ENCODE data around the gene TECPR1.

The TECPR1 gene, protein sequence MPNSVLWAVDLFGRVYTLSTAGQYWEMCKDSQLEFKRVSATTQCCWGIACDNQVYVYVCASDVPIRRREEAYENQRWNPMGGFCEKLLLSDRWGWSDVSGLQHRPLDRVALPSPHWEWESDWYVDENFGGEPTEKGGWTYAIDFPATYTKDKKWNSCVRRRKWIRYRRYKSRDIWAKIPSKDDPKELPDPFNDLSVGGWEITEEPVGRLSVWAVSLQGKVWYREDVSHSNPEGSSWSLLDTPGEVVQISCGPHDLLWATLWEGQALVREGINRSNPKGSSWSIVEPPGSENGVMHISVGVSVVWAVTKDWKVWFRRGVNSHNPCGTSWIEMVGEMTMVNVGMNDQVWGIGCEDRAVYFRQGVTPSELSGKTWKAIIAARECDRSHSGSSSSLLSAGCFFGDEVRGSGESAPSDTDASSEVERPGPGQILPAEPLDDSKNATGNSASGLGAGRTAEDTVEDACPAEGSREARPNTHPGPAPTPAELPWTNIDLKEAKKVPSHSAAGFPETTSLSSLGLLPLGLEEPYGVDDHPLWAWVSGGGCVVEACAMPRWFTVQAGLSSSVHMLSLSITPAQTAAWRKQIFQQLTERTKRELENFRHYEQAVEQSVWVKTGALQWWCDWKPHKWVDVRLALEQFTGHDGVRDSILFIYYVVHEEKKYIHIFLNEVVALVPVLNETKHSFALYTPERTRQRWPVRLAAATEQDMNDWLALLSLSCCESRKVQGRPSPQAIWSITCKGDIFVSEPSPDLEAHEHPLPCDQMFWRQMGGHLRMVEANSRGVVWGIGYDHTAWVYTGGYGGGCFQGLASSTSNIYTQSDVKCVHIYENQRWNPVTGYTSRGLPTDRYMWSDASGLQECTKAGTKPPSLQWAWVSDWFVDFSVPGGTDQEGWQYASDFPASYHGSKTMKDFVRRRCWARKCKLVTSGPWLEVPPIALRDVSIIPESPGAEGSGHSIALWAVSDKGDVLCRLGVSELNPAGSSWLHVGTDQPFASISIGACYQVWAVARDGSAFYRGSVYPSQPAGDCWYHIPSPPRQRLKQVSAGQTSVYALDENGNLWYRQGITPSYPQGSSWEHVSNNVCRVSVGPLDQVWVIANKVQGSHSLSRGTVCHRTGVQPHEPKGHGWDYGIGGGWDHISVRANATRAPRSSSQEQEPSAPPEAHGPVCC

GRCh38 chr7:98251601-98252424 lies at the start of gene TECPR1:
TECPR1 (minus strand) TSS chr7:98252232; CDS start chr7:98246146, 6,086 bp downstream.
- peak; percentile 94 for DNase-seq

GRCh38 chr7:98300595-98301372 lies 48.8 kb upstream of the TECPR1 start:
- no peak for DNase-seq

- no peak for DNase-seq
Observed at GRCh38 chr7:98297626-98298286, 45.7 kb upstream of the TECPR1 start.

- no peak for DNase-seq
Observed at GRCh38 chr7:98296833-98297232, 44.8 kb upstream of the TECPR1 start.

GRCh38 chr7:98295467-98296192 lies 43.6 kb upstream of the TECPR1 start:
- DNase-seq = no peak

DNA sequence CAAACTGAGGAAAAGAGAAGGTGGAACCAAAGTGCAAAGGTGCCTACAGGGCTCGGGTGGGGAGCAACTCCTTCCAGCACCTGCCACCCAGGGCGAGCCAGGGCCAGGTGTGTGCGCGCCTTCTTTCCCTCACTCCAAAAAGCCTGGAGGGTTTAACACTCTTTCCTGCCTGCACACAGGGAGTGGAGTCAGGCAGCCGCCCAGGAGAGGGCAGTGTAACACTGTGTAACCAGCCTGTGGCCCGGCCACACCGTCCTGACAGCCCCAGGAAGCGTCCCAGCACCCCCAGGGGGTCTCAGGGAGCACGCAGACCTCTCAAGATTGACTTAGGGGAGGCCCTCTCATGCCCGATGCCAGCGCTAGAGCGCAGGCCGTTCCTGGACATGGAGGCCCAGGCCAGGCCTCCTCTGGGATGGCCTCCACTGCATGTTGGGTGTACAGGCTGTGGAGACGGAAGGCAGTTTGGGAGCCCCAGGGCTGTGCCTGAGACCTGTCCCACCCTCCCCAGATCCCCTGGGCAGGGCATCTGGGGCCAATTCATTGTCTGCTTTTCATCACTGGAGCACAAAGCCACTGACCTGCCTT lies 42.9 kb upstream of the TECPR1 start:
- peak; percentile 22 for DNase-seq

DNA sequence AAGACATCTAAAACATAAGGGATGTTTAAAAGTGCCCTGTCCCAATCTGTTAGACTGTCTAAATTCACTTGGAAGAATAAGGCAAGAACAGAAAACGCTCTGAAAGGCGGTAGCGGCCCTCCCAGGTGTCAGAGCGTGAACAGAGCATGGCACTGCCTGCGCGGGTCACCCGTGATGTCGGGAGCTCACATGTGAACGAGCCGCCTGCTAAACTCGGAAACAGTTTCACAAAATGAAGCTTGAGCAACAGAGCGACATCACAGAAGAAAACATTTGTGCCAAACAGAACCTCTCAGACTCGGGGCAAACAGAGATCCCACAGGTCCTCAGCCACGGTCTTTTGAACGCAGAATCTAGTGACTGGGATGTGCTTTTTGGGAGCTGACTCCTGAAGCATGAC lies 42.3 kb upstream of the TECPR1 start:
- DNase-seq = no peak

DNA sequence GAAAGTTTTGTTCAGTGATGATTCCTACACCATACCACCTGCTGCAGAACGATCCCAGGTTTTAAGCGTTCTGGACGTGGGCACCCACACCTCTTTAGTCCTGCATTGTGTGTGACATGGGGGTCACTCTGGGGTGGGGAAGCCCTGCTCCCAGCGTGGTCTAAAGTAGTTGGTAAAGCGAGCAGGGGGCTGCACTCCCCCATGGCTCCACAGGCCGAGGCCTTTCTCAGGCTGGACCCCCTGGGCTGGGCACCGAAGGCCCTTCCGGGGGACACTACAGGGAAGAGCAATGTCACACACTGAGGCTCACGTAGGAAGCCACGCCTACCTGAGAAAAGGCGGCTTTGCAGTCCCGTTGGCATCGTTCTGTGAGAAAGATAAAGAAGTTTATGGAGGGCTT lies 41.7 kb upstream of the TECPR1 start:
- no peak for DNase-seq

DNA sequence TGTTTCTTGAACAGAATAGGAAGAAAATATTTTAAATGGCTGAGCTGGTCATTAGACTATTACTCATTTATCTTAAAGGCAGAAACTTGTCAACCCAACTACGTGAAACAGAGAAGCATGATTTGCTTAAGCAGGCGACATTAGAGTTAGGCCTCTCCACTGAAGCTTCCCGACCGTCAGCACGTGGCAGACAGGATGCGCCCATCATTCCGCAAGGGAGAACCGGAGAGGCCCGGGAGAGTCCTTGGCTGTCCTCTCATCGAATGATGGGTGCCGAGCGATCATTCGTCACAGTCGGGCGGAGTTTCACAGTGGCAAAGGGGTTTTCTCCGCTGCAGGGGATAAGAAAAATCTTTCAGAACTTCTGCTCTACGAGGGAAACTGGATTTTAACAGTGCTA lies 41.2 kb upstream of the TECPR1 start:
- no peak for DNase-seq

DNA sequence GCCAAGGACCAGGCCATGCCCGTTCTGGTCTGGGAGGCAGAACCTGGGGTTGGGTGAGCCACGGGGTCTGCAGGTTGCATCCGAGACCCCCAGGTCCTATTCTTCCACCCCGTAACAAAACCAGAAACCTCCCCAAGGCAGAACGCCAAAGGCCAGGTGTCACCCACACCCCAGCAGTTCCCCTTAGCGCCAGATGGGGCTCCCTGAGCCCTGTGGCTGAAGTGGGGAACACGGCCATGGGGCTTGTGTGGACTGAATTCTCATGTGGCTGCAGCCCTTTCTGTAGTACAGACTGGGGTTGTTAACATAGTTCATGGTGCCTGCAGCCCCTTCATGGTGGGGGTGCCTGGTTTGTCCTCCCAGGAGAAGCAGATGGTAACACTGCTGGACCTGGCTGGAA lies 39.7 kb upstream of the TECPR1 start:
- no peak for DNase-seq

- no peak for DNase-seq
Observed at GRCh38 chr7:98289333-98289875, 37.4 kb upstream of the TECPR1 start.

GRCh38 chr7:98288064-98288823 lies 36.2 kb upstream of the TECPR1 start:
- DNase-seq = no peak

GRCh38 chr7:98287486-98287959 lies 35.5 kb upstream of the TECPR1 start:
- no peak for DNase-seq

- no peak for DNase-seq
Observed at GRCh38 chr7:98286701-98287485, 34.9 kb upstream of the TECPR1 start.

DNA sequence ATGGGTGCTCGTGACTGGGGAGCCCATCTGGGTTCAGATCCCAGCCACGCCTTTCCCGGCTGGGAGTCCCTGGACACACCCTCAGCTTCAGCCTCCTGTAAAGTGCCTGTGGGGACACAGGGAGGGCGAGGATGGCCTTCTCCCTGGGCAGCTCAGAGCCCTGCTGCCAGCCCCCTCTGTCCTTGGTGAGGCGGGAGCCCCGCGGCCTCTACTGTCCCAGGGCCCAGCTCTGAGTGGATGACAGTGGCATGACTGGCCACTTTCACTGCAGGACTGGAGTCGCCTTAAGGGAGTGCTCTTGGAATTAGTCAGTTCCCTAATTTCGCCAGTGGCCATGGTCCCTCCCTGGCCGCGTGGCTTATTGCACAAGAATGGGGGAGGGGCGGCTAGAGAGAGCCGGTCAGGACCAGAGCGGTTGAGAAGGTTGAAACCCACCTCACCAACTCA lies 34.1 kb upstream of the TECPR1 start:
- no peak for DNase-seq

DNA sequence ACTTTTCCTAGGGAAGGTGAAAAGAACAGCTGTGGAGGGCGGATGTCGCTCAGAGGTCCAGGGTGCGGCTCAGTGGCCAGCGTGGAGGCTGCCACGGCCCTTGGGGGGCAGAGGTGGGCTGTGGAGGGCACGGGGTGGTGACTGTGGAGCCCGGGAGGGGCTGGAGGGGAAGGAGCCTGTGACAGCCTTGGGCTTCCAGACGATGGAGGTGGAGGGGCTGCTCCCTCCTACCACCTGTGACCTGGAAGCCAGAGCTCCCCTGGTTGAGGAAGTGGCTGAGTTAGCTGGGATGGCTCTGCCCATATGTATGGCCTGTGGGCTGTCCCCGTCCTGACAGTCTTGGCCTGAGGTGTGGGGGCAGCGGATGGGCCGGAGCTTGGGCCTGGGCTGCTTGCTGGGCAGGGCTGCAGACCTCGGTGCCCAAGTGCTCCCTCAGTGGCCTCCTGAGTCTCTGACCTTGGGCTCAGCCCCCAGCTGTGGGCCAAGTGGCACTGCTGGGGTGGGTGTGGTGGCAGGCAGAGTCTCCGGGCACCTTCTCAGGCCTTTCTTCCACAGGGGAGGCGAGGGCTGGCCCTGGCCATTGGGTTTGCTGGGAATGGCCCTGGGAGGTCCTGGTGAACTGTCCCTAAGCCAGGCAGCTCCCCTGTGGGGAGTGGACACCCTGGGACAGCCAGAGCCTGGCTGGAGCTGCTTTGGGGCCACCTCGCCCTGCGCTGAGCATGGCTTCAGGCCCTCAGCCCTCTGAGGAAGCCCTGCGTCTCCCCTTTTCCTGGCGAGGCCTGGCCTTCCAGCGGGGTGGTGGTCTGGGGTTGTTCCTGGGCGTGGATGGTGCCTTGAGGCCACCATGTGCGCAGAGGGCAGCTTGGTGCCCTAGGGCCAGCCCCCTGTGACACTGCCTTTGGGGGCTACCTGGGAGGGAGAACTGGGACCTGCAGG lies 33.4 kb upstream of the TECPR1 start:
- DNase-seq = no peak

Measured in activated CD4-positive, alpha-beta T cell treated with anti-CD3 and anti-CD28 coated beads, Interleukin-10, Interleukin-2, amounts not matched to agents 100 ng/mL and 50 ng/mL, durations not matched to agents 16 hours and 8 hours (primary cell).